ENCODE data around the gene RHPN2.
"Not testable (repeated sequence)": the region's sequence is repeated elsewhere in the genome, so short reads cannot be mapped to it uniquely, and the experiment has no call there.

The RHPN2 gene

GRCh38 chr19:33032218-33032781 lies 32.4 kb downstream of the RHPN2 start:
- Histone ChIP-seq H2AFZ (ENCODE audit: low read length) (no peak overlapping the region), H3K4me2 (ENCODE audit: low read depth, low read length, poor library complexity, severe bottlenecking) (no peak overlapping the region), H3F3A (ENCODE audit: low read depth) (no peaks in the 10 kb centered on the region), H3K27me3 (ENCODE audit: insufficient read depth, low read length, poor library complexity, severe bottlenecking) (no peaks in the 10 kb centered on the region), H3K36me3 (ENCODE audit: insufficient read depth, low read length) (no peaks in the 10 kb centered on the region), H3K4me1 (ENCODE audit: insufficient read depth, low read length, poor library complexity, severe bottlenecking) (no peaks in the 10 kb centered on the region), H3K79me2 (ENCODE audit: insufficient read depth, low read length) (no peaks in the 10 kb centered on the region), H3K9me3 (ENCODE audit: insufficient read depth, low read depth, low read length) (peaks cover 6% of the 10 kb centered on the region; the same call in 1 of the 2 replicates), H3K9me2 (replicated peaks; ENCODE audit: low read depth, low read length) (no peaks in the 10 kb centered on the region), H3K4me3 (ENCODE audit: low read length, poor library complexity, severe bottlenecking) (no peak overlapping the region), H4K20me1 (ENCODE audit: insufficient read depth, low read length, poor library complexity, severe bottlenecking) (no peaks in the 10 kb centered on the region), H3K9ac (ENCODE audit: low read depth, low read length, poor library complexity, severe bottlenecking) (no peak overlapping the region)
- TF ChIP-seq EZH2phosphoT487 (IDR thresholded peaks at IDR 0.05; ENCODE audit: borderline replicate concordance), result no peak
- TF ChIP-seq CTCF (conservative IDR thresholded peaks at IDR 0.05; ENCODE audit: low read length), result no peak

- Histone ChIP-seq H3K9me3 (ENCODE audit: insufficient read depth, low read depth, low read length) (peaks cover 6% of the 10 kb centered on the region; the same call in 1 of the 2 replicates), H3K4me3 (ENCODE audit: low read length, poor library complexity, severe bottlenecking) (no peak overlapping the region), H3K9ac (ENCODE audit: low read depth, low read length, poor library complexity, severe bottlenecking) (no peak overlapping the region), H2AFZ (ENCODE audit: low read length) (no peak overlapping the region), H3K4me2 (ENCODE audit: low read depth, low read length, poor library complexity, severe bottlenecking) (no peak overlapping the region), H3K9me2 (replicated peaks; ENCODE audit: low read depth, low read length) (no peaks in the 10 kb centered on the region), H3K4me1 (ENCODE audit: insufficient read depth, low read length, poor library complexity, severe bottlenecking) (no peaks in the 10 kb centered on the region), H3F3A (ENCODE audit: low read depth) (no peaks in the 10 kb centered on the region), H3K27me3 (ENCODE audit: insufficient read depth, low read length, poor library complexity, severe bottlenecking) (no peaks in the 10 kb centered on the region), H4K20me1 (ENCODE audit: insufficient read depth, low read length, poor library complexity, severe bottlenecking) (no peaks in the 10 kb centered on the region), H3K36me3 (ENCODE audit: insufficient read depth, low read length) (no peaks in the 10 kb centered on the region), H3K79me2 (ENCODE audit: insufficient read depth, low read length) (no peaks in the 10 kb centered on the region)
- TF ChIP-seq EZH2phosphoT487 (IDR thresholded peaks at IDR 0.05; ENCODE audit: borderline replicate concordance) (no peak), CTCF (conservative IDR thresholded peaks at IDR 0.05; ENCODE audit: low read length) (no peak)
Measured at GRCh38 chr19:33029746-33030303, 34.9 kb downstream of the RHPN2 start.

- not testable (repeated sequence) for H3K9me3 ChIP-seq (ENCODE audit: insufficient read depth, low read depth, low read length); H3K4me2 ChIP-seq (ENCODE audit: low read depth, low read length, poor library complexity, severe bottlenecking); H3K9me2 ChIP-seq (replicated peaks; ENCODE audit: low read depth, low read length); H3K4me3 ChIP-seq (ENCODE audit: low read length, poor library complexity, severe bottlenecking); H2AFZ ChIP-seq (ENCODE audit: low read length); H3K36me3 ChIP-seq (ENCODE audit: insufficient read depth, low read length); H3K27me3 ChIP-seq (ENCODE audit: insufficient read depth, low read length, poor library complexity, severe bottlenecking); H3K79me2 ChIP-seq (ENCODE audit: insufficient read depth, low read length); H3F3A ChIP-seq (ENCODE audit: low read depth); H4K20me1 ChIP-seq (ENCODE audit: insufficient read depth, low read length, poor library complexity, severe bottlenecking); H3K9ac ChIP-seq (ENCODE audit: low read depth, low read length, poor library complexity, severe bottlenecking); H3K4me1 ChIP-seq (ENCODE audit: insufficient read depth, low read length, poor library complexity, severe bottlenecking)
Measured at GRCh38 chr19:33026602-33027001, 38.1 kb downstream of the RHPN2 start.

GRCh38 chr19:33025468-33026238 lies 39.0 kb downstream of the RHPN2 start:
- not testable (repeated sequence) for H3K79me2 ChIP-seq (ENCODE audit: insufficient read depth, low read length); H3K9ac ChIP-seq (ENCODE audit: low read depth, low read length, poor library complexity, severe bottlenecking); H2AFZ ChIP-seq (ENCODE audit: low read length); H3K9me3 ChIP-seq (ENCODE audit: insufficient read depth, low read depth, low read length); H3K27me3 ChIP-seq (ENCODE audit: insufficient read depth, low read length, poor library complexity, severe bottlenecking); H4K20me1 ChIP-seq (ENCODE audit: insufficient read depth, low read length, poor library complexity, severe bottlenecking); H3K36me3 ChIP-seq (ENCODE audit: insufficient read depth, low read length); H3K4me3 ChIP-seq (ENCODE audit: low read length, poor library complexity, severe bottlenecking); H3F3A ChIP-seq (ENCODE audit: low read depth); H3K9me2 ChIP-seq (replicated peaks; ENCODE audit: low read depth, low read length); H3K4me1 ChIP-seq (ENCODE audit: insufficient read depth, low read length, poor library complexity, severe bottlenecking); H3K4me2 ChIP-seq (ENCODE audit: low read depth, low read length, poor library complexity, severe bottlenecking)

Measured in Loucy (cell line).